ENCODE results near the gene TNKS1BP1.

Gene TNKS1BP1

DNA sequence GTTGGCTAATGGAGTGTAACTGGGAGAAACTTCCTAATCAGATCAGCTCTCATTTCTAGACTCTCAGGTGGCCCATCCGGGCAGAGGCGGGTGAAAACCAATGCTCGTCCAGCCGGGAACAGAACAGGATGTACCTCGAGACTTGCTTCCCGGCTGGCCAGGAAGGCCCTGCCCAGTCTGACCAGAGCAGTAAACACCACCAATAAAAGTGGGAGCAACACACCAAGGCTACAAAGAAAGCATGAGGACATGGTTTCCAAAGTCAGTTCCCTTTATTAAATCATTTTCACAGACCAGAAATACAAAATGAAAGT, 940 bp upstream of the TNKS1BP1 start:
- ATAC-seq = no peak

DNA sequence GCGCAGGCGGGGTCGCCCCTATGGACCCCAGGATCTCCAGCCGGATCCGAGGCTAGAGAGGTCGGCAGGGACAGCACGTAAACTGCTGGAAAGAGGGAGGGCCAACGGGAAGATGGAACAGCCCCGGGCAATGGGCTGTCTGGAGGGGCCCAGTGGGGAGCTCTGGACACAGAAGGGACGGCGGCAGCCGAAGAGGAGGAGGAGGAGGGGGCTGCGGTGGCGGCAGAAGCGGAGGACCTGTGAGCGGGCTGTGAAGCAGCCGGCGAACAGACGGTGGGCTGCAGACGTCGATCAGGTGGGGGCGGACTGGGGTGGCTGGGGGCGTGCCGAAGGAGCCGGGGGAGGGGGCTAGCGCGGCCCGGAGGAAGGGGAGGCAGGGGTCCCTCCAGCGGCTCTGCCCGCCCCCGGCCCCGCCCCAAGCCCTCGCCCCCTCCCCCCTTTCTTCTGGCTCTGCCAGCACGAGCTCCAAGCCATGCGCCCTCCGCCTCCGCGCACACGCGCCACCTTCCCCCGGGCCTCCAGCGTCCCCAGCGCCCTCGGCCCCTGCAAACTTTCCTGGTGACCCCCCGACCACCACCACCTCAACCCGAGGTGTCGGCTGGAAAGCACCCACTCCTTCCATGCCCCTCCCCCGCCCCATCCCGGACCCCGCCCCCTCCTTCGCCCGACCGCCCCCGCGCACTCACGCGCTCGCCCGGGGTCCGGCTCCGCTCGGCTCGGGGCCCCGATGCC, 432 bp downstream of the TNKS1BP1 start:
- ATAC-seq = no peak

DNA sequence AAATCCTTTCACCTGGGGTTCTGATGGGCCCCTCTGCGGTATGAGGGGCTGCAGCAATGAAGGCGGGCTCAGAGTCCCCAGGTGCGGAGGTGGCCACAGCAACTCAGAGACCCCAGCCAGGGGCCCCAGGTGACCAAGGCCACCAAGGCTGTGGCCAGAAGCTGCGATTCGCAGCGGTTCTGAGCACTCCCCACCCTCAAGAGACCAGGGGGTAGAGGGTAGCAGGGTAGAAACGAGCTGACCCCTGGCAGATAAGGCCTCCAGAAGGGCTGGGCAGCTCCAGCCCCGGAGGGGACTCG, 948 bp downstream of the TNKS1BP1 start:
- ATAC-seq = no peak

DNA sequence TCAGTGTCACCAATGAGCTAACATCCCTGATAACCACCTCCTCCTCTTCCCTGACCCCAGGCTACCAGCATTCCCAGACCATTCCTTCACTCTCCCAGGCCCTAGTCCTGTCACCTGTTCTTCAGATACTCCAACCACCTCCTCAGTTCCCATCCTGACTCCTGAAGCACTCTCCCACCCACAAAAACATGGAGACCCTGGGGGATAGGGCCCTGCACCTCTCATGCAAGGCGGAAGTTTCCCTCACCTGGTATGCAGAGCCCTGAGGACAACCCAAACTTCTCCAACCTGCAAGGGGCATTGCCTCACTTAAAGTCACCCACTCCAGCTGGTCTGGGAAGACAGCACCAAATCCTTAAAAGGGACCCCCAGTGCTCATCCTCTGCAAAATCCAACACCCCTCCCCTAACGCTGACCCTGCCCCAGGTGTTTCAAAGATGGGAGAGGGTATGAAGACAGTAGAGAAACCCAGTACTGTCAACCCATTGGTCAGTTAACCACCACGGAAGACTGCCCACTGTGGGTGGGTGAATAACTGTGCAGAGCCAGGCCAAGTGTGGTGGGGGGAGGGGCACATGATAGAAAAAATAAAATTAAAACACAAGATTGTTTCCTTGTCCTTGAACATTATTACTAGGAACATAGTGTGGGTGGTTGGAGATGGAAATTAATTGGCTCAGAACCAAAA, 1.4 kb downstream of the TNKS1BP1 start:
- ATAC-seq = no peak

DNA sequence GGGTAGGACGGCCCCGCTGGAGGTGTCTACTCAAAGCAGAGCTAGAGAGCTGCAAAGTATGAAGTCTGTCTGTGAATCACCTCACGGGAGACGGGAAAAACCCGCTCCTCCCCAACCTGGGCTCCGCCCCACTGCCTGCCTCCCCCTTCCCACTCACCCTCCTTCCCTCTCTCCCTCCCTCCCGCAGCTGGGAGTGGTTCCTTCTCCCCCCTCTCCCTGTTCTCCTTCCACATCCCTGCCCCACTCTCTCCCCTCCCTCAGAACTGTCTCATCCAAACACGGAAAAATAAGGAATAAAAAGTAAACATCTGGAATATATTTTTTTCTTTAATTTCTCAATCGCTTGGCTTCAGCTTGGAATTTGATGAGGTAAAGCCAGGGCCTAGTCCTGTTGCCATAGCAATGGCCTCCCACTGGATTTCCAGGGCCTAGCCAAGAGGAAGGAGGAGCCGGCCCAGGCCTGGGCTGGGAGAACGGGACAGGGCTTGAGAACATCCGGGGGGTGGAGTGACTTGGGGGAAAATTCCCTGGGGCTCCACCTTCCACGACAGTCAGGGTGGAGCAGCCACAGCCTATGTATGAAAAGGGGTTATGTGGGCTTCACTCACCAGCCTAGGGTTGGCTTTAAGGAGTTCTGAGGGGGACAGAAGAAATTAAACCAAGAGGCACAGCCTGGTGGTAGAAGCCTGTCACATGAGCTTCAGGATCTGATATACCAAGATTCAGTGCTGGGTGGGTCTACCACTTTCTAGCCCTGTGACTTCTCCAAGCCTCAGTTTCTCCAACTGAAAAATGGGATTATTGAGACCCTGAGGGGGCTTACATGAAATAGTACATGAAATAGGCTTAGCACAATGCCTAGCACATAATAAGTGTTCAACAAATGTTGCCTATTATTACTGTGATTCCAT, 2.2 kb downstream of the TNKS1BP1 start:
- no peak for ATAC-seq

DNA sequence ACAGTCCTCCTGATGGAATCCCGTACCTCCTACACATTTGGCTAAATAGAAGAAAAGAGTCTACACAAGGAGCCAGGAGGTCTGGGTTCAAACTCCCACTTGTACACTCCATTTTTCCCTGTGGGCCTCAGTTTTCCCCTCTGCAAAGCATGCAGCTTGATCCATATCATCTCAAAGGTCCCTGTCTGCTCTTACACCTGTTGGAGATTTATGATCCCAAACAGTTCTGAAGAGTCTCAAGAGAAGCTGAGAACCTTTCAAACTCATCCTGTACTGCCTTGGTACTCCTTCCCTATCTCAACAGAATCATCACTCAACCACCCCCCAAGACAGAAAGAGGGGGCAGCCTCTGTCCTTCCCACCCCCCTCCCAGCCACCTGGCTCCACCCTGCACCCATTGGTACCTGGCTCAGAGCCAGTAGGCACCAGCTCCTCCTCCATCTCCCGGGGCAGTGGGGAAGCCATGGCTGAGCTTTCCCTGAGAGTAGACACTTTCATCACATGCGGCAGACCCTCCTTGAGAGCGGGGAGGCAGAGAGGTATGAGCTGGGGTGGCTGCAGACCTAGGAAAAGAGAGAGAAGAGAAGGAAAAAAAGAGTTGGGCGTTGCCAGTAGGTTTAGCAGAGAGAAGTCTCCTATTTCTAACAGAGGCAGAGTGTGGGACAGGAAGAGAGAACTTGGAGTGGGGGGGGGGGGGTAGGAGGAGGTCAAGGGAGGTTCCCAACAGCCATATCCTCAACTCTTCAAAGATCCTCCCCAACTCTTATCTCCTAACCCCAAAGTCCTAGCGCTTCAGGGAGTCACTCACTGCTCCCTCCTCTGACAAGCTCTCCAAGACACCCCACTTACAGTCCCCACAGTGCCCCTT, 3.1 kb downstream of the TNKS1BP1 start:
- no peak for ATAC-seq

DNA sequence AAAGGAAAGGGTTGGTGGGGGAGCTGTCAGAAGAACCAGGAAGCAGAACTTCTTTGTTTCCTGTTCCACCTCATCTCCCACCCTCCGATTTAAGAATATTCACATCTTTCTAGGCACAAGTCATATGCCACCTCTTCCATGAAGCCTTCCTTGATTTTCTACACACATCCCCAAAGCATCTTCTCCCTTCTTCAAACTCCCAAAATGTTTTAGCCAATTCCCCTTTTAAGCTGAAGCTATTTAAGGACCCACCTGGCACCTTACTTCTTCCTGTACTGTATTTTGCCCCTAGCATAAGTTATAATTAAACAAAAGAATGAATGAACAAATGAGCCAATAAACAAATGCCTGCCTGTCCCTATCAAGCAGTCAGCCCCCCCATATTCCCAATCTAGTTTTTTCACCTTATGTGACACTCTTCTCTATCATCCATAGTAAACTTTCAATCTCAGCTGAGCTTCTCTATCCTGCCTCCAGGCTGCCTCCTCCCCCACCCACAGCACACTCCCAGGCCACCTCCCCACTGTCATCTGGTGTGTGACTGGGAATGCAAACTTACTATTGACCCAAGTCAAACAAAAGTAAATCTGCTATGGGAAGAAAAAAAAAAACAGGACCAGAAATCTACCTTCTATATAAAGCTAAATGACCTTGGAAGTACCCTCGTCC, 3.9 kb downstream of the TNKS1BP1 start:
- ATAC-seq = no peak

DNA sequence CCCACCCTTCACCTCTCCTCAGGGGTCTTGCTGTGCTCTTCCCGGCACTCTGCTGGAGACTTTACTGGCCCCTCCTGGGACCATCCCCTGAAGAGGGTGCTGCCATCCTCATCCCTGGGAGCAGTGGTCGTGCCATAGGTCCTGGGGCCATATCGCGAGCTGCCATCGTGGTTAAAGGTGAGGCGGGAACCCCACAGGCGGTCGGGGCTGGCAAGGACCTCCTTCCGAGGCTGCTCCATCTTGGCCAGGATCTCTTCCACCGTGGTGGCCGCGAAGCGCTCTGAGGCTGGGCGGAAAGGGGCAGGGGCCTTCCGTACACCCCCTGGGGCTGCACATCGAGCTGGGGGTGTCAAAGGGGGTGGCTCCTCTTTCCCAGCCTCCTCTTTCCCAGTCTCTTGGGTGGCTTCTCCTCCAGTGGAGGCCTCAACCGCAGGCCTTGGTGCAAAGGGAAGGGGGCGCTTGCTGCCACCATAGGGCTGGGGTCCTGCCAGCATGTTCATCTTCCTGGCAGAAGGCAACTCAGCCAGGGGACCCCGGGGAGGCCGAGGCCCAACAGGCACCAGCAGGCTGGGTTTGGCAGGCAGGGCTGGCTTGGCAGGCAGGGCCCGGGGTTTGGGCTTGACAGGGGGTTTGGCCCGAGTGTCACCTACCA, 4.6 kb downstream of the TNKS1BP1 start:
- ATAC-seq = no peak

DNA sequence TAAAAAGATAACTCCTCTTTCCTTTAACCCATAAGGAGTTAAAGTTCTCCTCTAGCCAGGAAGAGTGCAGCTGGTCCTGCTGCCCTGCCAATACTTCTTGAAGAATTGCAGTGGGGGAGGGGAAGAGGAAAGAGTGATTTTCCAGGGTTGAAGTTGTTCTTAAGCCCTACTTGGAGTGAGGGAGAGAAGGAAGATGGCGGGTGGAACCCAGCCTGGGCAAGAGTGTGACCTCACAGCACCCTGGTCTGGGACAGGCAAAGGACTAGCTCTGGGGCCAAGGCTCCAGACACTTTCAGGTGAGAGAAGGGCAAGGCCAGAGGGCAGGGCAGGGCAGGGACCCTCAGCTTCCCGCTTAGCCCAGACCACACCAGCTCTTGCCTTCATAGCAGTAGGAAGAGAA, 6.6 kb downstream of the TNKS1BP1 start:
- no peak for ATAC-seq

DNA sequence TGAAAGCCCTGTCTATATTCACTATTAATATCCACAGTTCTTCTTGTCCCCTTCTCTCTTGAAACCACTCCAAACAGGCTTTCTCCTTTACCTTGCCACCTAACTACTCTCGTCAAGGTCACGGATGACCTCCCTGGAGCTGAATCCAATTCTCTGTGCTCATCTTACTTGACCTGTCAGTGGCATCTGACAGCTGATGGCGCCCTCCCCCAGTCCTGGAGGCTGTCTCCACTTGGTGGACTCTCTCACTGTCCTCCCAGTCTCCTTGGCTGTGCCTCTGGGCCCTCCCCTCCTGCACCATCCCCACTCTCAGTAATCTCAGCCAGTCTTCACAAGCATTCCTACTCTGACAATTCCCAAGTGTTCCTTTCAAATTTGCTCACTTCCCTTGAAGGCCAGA, 8.7 kb downstream of the TNKS1BP1 start:
- no peak for ATAC-seq

DNA sequence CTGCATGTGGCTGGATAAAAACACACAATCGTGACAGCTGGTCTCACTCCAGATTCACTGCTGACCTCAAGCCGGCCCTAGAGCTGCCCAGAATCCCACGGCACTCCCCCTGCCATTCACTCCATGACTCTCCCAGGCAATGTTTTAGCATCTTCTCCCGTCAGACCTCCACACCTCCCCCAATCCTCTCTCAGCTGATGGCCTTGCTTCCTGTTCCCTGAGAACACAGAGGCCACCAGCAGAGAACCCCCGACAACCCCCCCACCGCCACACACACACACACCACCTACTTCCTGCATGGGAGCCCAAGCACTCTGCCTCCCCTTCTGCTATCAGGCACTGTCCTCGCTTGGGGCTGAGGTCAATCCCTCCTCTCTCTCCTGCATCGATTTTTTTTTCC, 9.3 kb downstream of the TNKS1BP1 start:
- ATAC-seq = no peak

DNA sequence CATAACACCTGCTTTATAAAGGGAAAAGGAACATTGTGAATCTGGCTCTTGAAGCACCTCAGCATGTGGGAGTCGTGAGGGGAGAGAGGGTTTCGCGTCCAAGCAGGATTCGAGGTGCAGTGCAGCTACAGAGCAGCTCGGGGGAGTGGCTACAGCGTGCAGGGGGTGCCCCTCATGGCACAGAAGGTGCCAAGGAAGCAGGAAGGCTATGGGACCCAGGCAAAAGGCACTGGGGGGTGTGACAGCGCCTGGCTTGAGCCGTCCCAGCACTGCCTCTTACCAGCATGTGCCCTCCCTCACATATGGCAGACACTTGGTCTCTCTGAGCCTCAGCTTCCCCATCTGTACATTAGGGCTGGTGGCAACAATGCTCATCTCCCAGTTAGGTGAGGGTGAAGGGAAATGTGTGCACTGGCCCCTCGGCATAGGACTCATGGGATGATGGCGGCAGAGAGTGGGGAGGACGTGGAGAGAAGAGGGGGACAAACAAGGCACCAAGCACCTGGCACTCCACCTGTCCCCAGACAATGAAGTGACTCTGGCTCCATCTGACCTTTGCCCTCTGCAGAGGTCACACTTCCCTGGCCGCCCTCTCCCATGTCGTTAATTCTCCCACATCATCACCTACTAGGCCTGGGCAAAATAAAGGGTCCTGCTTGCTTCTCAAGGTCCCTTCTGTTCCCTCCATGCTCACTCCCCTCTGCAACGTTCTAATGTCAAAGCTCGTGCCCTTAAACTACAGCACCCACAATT, 10.4 kb downstream of the TNKS1BP1 start:
- no peak for ATAC-seq

DNA sequence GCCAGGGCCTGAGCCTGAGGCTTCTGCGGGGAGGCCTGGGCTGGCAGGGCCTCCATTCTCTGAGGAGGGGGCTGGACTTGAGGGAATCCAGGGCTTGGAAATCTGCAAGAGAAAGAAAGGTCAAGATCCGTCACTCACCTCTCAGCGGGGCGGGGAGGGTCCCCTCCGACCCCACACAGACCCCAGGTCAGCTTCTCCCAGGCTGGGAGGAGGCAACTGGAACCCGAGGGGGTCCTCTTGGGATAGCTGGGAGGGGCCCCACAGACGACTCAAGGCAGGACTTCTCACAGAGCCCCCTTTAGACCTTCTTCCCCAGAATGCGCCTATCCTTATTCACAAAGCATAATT, 11.0 kb downstream of the TNKS1BP1 start:
- no peak for ATAC-seq

DNA sequence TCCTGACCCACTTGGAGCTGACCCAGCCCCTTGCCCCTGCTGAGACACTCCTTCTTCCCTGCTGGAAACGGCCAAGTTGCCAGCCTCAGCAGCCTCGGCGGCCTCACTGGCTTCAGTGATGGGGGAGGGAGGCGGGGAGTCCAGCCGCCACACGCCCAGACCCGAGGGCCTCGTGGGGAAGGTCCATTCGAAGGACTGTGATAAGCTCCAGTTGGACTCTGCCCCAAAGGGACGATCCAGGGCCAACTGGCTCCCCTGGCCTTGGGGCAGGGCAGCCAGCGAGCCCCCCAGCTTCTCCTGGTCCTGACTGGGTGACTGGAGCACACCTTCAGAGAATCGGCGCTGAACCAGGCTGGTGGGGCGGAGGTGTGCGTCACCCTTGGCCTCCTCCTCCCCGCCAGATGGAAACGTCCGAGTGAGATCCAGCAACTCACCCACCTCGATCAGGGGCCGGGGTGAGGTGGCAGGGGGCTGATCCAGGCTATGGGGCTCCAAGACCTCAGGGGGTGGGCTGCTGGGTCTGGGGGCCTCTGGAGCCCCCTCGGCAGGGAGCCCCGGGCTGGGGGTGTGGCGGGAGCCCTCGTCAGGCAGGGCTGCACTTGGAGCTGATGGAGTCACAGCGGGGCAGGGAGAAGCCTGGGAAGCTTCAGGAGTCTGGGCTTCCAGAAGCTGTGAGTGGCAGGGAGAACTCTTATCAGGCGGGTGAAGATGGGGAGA, 11.5 kb downstream of the TNKS1BP1 start:
- no peak for ATAC-seq

DNA sequence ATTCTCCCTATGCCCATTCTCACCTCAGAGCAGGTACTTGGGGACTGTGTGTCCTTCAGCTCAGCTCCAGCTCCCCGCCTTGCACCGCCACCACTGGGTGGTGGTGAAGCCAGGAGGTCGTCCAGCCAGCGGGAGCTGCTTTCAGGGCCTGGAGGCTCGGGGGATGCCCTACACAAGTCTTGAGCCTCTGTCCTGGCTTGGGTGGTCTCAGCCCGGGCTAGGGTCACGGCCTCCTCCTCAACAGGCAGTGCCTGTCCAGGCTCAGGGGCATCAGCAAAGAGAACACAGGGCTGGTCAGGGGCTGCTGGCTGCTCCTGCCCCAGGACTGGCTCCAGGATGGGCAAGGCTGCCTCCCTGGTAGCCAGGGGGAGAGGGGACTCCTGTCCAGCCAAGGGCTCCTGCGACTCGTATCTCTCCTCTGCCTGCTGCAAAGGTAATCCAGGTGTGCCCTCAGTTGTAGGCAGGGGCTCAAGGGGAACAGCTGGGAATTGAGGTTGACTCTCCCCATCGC, 12.2 kb downstream of the TNKS1BP1 start:
- no peak for ATAC-seq

DNA sequence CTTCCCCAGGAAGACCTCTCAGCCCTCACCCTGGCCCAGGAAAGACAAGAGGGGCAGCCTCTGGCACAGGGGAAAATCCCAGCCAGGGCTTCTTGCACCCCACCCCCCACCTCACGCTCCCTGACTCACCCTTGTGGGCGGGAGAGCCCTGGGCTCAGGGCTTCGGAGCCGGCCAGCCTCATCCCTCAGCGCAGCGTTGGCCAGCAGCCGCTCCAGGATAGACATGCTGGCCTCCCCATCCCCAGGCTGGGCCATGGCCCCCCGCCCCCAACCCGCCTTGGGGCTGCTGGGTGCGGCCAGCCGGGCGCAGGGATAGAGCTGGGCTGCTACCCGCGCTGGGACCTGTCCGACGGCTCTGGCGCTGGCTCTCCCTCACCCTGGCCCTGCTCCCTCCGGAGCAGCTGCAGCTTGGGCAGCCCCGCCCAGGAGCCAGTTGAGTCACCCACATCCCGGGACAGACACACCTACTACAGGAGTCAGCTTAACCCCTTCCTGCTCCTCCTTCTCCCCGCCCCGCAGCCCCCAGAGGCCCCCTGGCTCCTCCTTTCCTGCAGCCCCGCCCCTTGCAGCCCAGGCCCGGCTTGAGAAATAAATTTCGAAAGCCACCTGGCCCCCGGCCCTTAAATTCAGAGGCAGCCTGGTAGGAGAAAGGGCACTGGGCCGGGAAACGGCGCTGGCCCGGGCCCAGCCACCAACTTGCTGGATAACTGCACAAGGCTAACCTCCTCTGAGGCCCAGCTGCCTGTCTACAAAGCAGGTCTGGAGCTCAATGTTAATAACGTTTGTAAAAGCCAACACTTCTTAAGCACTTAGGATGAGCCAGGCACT, 13.4 kb downstream of the TNKS1BP1 start:
- ATAC-seq = peak; percentile 90 to 92

DNA sequence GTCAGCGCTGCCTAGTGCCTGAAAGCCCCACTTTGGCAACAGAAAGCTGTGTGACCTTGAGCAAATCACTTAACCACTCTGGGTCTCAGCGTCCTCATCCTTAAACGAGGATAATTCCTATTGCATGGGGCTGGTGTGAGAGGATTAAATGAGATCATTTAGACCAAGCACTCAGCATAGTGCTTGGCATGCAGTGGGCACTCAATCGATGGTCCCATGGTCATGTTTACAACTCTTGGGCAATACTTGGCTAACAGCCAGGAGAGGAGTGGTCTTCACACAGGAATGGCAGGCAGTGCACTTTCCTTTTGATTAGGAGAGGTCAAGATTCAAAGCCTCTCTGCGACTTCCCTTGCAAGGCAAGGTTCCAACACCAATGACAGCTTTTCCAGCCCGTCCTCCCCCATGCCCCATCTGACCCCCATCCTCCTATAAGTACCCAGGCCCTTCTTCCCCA, 14.1 kb downstream of the TNKS1BP1 start:
- no peak for ATAC-seq

DNA sequence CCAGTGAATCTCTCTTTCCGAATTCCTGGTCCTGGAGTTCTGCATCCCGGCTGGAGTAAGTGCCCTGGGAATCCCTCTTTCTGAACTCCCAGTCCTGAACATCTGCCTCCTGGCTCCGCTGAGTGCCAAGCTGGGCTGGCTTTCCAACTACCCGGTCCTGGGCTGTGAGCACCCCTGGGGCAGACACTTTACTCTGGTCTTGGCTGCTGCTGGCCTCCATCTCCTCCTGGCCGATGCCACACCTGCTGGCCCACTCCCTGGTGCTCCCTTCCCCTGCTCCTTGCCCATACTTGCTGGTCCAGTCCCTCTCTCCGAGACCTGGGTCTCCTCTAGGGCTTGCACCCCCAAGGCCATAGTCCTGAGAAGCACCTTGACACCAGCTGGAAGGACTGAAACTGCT, 14.7 kb downstream of the TNKS1BP1 start:
- no peak for ATAC-seq

All from activated CD4-positive, CD25-positive, alpha-beta regulatory T cell treated with anti-CD3 and anti-CD28 coated beads, Interleukin-2, amount 50 U/mL, for 24 hours (primary cell).